Transverse colon (tissue), 1 donor: Measurements from ENCODE around the gene CPT1A.

Experiments used
- EP300 ChIP-seq: sonication (generic); formaldehyde crosslinking; IDR thresholded peaks from one replicate; pipeline ENCODE4 v1.6.1; 2017; ENCODE audit warnings: antibody characterized with exemption, low read depth
- POLR2A ChIP-seq: fragments of 450-650 bp; IDR thresholded peaks from one replicate; pipeline ENCODE4 v1.6.1; 2016; ENCODE audit warnings: antibody characterized with exemption, mild to moderate bottlenecking, moderate library complexity

DNA sequence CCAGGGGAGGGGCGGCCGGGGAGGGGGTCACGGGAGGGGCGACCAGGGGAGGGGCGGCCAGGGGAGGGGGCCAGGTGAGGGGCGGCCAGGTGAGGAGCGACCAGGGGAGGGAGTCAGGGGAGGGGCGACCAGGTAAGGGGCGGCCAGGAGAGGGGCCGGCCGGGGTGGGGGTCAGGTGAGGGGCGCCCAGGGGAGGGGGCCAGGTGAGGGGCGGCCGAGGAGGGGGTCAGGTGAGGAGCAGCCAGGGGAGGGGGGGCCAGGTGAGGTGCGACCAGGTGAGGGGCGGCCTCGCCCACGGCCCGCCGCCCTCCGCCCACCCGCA, 90.8 kb downstream of the CPT1A start:
- no peak for TF ChIP-seq POLR2A
- TF ChIP-seq EP300 = no peak
